HEK293 (cell line): Measurements from ENCODE around the gene MUC13.

Experiments
- CTCF ChIA-PET: fragments of 350-600 bp; formaldehyde crosslinking; extraction: SDS; loops from one replicate; lab custom pipeline; 2021; ENCODE audit warnings: antibody characterized with exemption; lab: Yijun Ruan, JAX
- POLR2A ChIA-PET: fragments of 300-600 bp; formaldehyde crosslinking; extraction: SDS; loops from one replicate; lab custom pipeline; 2020; ENCODE audit warnings: antibody characterized with exemption, inconsistent platforms; lab: Yijun Ruan, JAX
- H3K27ac ChIP-seq: fragments of 200-500 bp; sonication (Bioruptor generic); 2 replicates; pipeline ENCODE4 v1.5.1; 2014; ENCODE audit warnings: low read depth, low read length, control low read depth, inconsistent platforms; ENCODE audit errors: extremely low read depth
- H3K36me3 ChIP-seq, 2 experiments: fragments of 200-500 bp in 1 of 2; sonication (Bioruptor generic) in 1 of 2; 1 replicate in 1 of 2; 2 replicates in 1 of 2; pipeline ENCODE4 v1.5.1; 2014 to 2017; ENCODE audit warnings: inconsistent platforms in 2 of 2, low read length in 2 of 2; ENCODE audit not compliant: control insufficient read depth in 2 of 2, insufficient read depth in 1 of 2
- H3K4me1 ChIP-seq: fragments of 200-500 bp; sonication (Bioruptor generic); 2 replicates; pipeline ENCODE4 v1.5.1; 2014; ENCODE audit warnings: mild to moderate bottlenecking, low read length, inconsistent platforms; ENCODE audit not compliant: control insufficient read depth, insufficient read depth
- H3K4me3 ChIP-seq: 2 replicates; pipeline ENCODE4 v1.5.1; 2011; ENCODE audit warnings: low read depth, mild to moderate bottlenecking, control low read depth, low read length, moderate library complexity
- H3K9me3 ChIP-seq: fragments of 200-500 bp; sonication (Bioruptor generic); 2 replicates; pipeline ENCODE4 v1.5.1; 2014; ENCODE audit warnings: low read depth, low read length, inconsistent platforms; ENCODE audit not compliant: control insufficient read depth, insufficient read depth
- ATF2 ChIP-seq: fragments of 450-650 bp; formaldehyde crosslinking; IDR thresholded peaks from 2 replicates; pipeline ENCODE4 v1.5.1; 2016; ENCODE audit warnings: missing biosample characterization, missing genetic modification characterization, low read depth
- GFI1B ChIP-seq: fragments of 450-650 bp; formaldehyde crosslinking; IDR thresholded peaks from 2 replicates; pipeline ENCODE4 v1.5.1; 2016; ENCODE audit warnings: missing biosample characterization, missing genetic modification characterization
- GLI4 ChIP-seq: fragments of 450-650 bp; formaldehyde crosslinking; IDR thresholded peaks from 2 replicates; pipeline ENCODE4 v1.5.1; 2016; ENCODE audit warnings: missing biosample characterization, missing genetic modification characterization
- KLF1 ChIP-seq: fragments of 450-650 bp; formaldehyde crosslinking; IDR thresholded peaks from 2 replicates; pipeline ENCODE4 v1.5.1; 2016; ENCODE audit warnings: missing biosample characterization, missing genetic modification characterization
- MZF1 ChIP-seq: fragments of 450-650 bp; formaldehyde crosslinking; IDR thresholded peaks from 2 replicates; pipeline ENCODE4 v1.5.1; 2017; ENCODE audit warnings: missing biosample characterization, missing genetic modification characterization, borderline replicate concordance
- OSR2 ChIP-seq: fragments of 450-650 bp; formaldehyde crosslinking; IDR thresholded peaks from 2 replicates; pipeline ENCODE4 v1.5.1; 2016; ENCODE audit warnings: missing biosample characterization, missing genetic modification characterization
- PBX3 ChIP-seq: sonication (generic); formaldehyde crosslinking; IDR thresholded peaks from 2 replicates; pipeline ENCODE4 v1.8.1; 2022; ENCODE audit warnings: mild to moderate bottlenecking, moderate library complexity, missing genetic modification reagents
- ZBTB26 ChIP-seq: fragments of 450-650 bp; formaldehyde crosslinking; optimal IDR thresholded peaks from 2 replicates; pipeline ENCODE3; 2016; ENCODE audit warnings: missing biosample characterization, mild to moderate bottlenecking, missing genetic modification characterization
- ZBTB7A ChIP-seq: fragments of 450-650 bp; formaldehyde crosslinking; IDR thresholded peaks from 2 replicates; pipeline ENCODE4 v1.5.1; 2016; ENCODE audit warnings: low read depth, missing biosample characterization, missing genetic modification characterization
- ZIC2 ChIP-seq: fragments of 450-650 bp; formaldehyde crosslinking; IDR thresholded peaks from 2 replicates; pipeline ENCODE4 v1.5.1; 2016; ENCODE audit warnings: missing biosample characterization, missing genetic modification characterization
- ZNF114 ChIP-seq: fragments of 450-650 bp; formaldehyde crosslinking; IDR thresholded peaks from 2 replicates; pipeline ENCODE4 v1.5.0; 2017; ENCODE audit warnings: missing biosample characterization, missing genetic modification characterization
- ZNF169 ChIP-seq: fragments of 450-650 bp; formaldehyde crosslinking; IDR thresholded peaks from 2 replicates; pipeline ENCODE4 v1.5.1; 2016; ENCODE audit warnings: missing biosample characterization, missing genetic modification characterization
- ZNF175 ChIP-seq: fragments of 450-650 bp; formaldehyde crosslinking; IDR thresholded peaks from 2 replicates; pipeline ENCODE4 v1.5.1; 2016; ENCODE audit warnings: missing biosample characterization, missing genetic modification characterization
- ZNF18 ChIP-seq: fragments of 450-650 bp; formaldehyde crosslinking; IDR thresholded peaks from 2 replicates; pipeline ENCODE4 v1.5.1; 2016; ENCODE audit warnings: missing biosample characterization, missing genetic modification characterization
- ZNF184 ChIP-seq: fragments of 450-650 bp; IDR thresholded peaks from 2 replicates; pipeline ENCODE4 v1.5.1; 2018; ENCODE audit warnings: missing biosample characterization, mild to moderate bottlenecking, missing genetic modification characterization
- ZNF2 ChIP-seq: fragments of 450-650 bp; formaldehyde crosslinking; IDR thresholded peaks from 2 replicates; pipeline ENCODE4 v1.5.1; 2016; ENCODE audit warnings: missing biosample characterization, missing genetic modification characterization
- ZNF433 ChIP-seq: fragments of 450-650 bp; formaldehyde crosslinking; IDR thresholded peaks from 2 replicates; pipeline ENCODE4 v1.5.1; 2016; ENCODE audit warnings: missing biosample characterization, missing genetic modification characterization, low read depth
- ZNF48 ChIP-seq: fragments of 450-650 bp; formaldehyde crosslinking; IDR thresholded peaks from 2 replicates; pipeline ENCODE4 v1.5.1; 2016; ENCODE audit warnings: missing biosample characterization, missing genetic modification characterization
- ZNF514 ChIP-seq: fragments of 450-650 bp; formaldehyde crosslinking; IDR thresholded peaks from 2 replicates; pipeline ENCODE4 v1.5.1; 2016; ENCODE audit warnings: missing biosample characterization, missing genetic modification characterization
- ZNF544 ChIP-seq: fragments of 450-650 bp; formaldehyde crosslinking; IDR thresholded peaks from 2 replicates; pipeline ENCODE4 v1.5.0; 2017; ENCODE audit warnings: missing biosample characterization, missing genetic modification characterization
- ZNF560 ChIP-seq: fragments of 450-650 bp; formaldehyde crosslinking; IDR thresholded peaks from 2 replicates; pipeline ENCODE4 v1.5.1; 2017; ENCODE audit warnings: missing biosample characterization, missing genetic modification characterization, borderline replicate concordance
- ZNF629 ChIP-seq: fragments of 450-650 bp; formaldehyde crosslinking; IDR thresholded peaks from 2 replicates; pipeline ENCODE4 v1.5.1; 2017; ENCODE audit warnings: missing biosample characterization, missing genetic modification characterization
- ZNF658 ChIP-seq: fragments of 450-650 bp; formaldehyde crosslinking; IDR thresholded peaks from 2 replicates; pipeline ENCODE4; 2016; ENCODE audit warnings: missing biosample characterization, missing genetic modification characterization
- ZNF692 ChIP-seq: fragments of 450-650 bp; formaldehyde crosslinking; IDR thresholded peaks from 2 replicates; pipeline ENCODE4 v1.5.1; 2016; ENCODE audit warnings: missing biosample characterization, missing genetic modification characterization

Gene MUC13

GRCh38 chr3:124974691-124975090 lies 40.1 kb upstream of the MUC13 start:
- Histone ChIP-seq H3K9me3 (no peaks in the 10 kb centered on the region), H3K4me3 (no peak overlapping the region), H3K4me1 (0 out of 2 replicates have a peak, but pooled peaks cover 3% of the 10 kb centered on the region), H3K36me3 (peaks cover 0 to 31% of the 10 kb centered on the region in 2 experiments; a peak in 2 of 3 replicates), H3K27ac (no peak overlapping the region)
- ChIA-PET CTCF (no interaction called here), POLR2A (no interaction called here)
- TF ChIP-seq MZF1 (tag by site-specific recombination): no peak
- TF ChIP-seq ZNF629: no peak
- TF ChIP-seq ZNF2 (tag by site-specific recombination): no peak
- TF ChIP-seq ZNF169 (tag by site-specific recombination): no peak
- TF ChIP-seq ZBTB26: no peak
- TF ChIP-seq ZNF48: no peak

GRCh38 chr3:124973290-124973689 lies 38.7 kb upstream of the MUC13 start:
- CTCF ChIA-PET: interaction anchor here (0.7 to 1.1 kb wide), 2 partner anchors 10 to 31 kb away, joined by 3 to 4 read pairs; no protein-coding TSS in a partner anchor
- no peak for TF ChIP-seq ZNF18 (tag by site-specific recombination)
- no peak for TF ChIP-seq ZNF658 (tag by site-specific recombination)
- no peak for TF ChIP-seq GLI4
- TF ChIP-seq ZIC2: no peak
- no peak for TF ChIP-seq PBX3
- no peak for TF ChIP-seq ZNF2 (tag by site-specific recombination)
- no peak for TF ChIP-seq ZNF692
- no peak for TF ChIP-seq OSR2
- no peak for TF ChIP-seq ZNF184 (tag by site-specific recombination)
- TF ChIP-seq ZBTB7A (tag by site-specific recombination): no peak
- no peak for TF ChIP-seq ZNF544
- TF ChIP-seq ZNF560 (tag by site-specific recombination): no peak
- TF ChIP-seq ATF2: no peak
- no peak for TF ChIP-seq ZNF433
- no peak for TF ChIP-seq ZNF48
- TF ChIP-seq ZNF175 (tag by site-specific recombination): no peak
- TF ChIP-seq ZNF114 (tag by site-specific recombination): no peak
- no peak for TF ChIP-seq KLF1
- no peak for TF ChIP-seq ZNF514 (tag by site-specific recombination)
- no peak for TF ChIP-seq GFI1B (tag by site-specific recombination)
- Histone ChIP-seq H3K4me3 (no peak overlapping the region), H3K27ac (no peak overlapping the region), H3K36me3 (peaks cover 0 to 38% of the 10 kb centered on the region in 2 experiments; a peak in 2 of 3 replicates), H3K9me3 (no peaks in the 10 kb centered on the region), H3K4me1 (0 out of 2 replicates have a peak, but pooled peaks cover 3% of the 10 kb centered on the region)
- POLR2A ChIA-PET: no interaction called here
